GM21390 (cell line): ENCODE measurements around the gene SNCA.

Experiments used
- ATAC-seq: cut with Tn5 transposase; IDR thresholded peaks from one replicate; pipeline ENCODE4 v1.9.1; 2021; ENCODE audit not compliant: unreplicated experiment

SNCA gene

GRCh38 chr4:89814362-89814761, 22.6 kb downstream of the SNCA start:
- ATAC-seq = no peak

GRCh38 chr4:89813197-89813596, 23.8 kb downstream of the SNCA start:
- no peak for ATAC-seq

GRCh38 chr4:89807441-89808140, 29.4 kb downstream of the SNCA start:
- ATAC-seq = no peak

- no peak for ATAC-seq
These were observed 31.7 kb downstream of the SNCA start for GRCh38 chr4:89805297-89805696.

GRCh38 chr4:89803915-89804314, 33.0 kb downstream of the SNCA start:
- no peak for ATAC-seq

- ATAC-seq = no peak
These were observed 33.9 kb downstream of the SNCA start for GRCh38 chr4:89803036-89803435.

- no peak for ATAC-seq
These were observed 36.3 kb downstream of the SNCA start for GRCh38 chr4:89800527-89801103.

- no peak for ATAC-seq
These were observed 36.9 kb downstream of the SNCA start for GRCh38 chr4:89800012-89800516.

- no peak for ATAC-seq
These were observed 37.9 kb downstream of the SNCA start for GRCh38 chr4:89799071-89799470.

- ATAC-seq = no peak
These were observed 39.8 kb downstream of the SNCA start for GRCh38 chr4:89797117-89797516.

- ATAC-seq = no peak
These were observed 48.5 kb downstream of the SNCA start for GRCh38 chr4:89788206-89789072.

- ATAC-seq = no peak
These were observed 52.2 kb downstream of the SNCA start for GRCh38 chr4:89784686-89785231.

GRCh38 chr4:89781321-89781720, 55.6 kb downstream of the SNCA start:
- ATAC-seq = no peak

- ATAC-seq = no peak
These were observed 63.2 kb downstream of the SNCA start for GRCh38 chr4:89773805-89774204.

GRCh38 chr4:89769856-89770255, 67.1 kb downstream of the SNCA start:
- ATAC-seq = no peak

- ATAC-seq = no peak
These were observed 69.0 kb downstream of the SNCA start for GRCh38 chr4:89767924-89768323.

- ATAC-seq = no peak
These were observed 71.0 kb downstream of the SNCA start for GRCh38 chr4:89765966-89766365.

- no peak for ATAC-seq
These were observed 71.4 kb downstream of the SNCA start for GRCh38 chr4:89765528-89765927.

- no peak for ATAC-seq
These were observed 74.7 kb downstream of the SNCA start for GRCh38 chr4:89762311-89762710.

- no peak for ATAC-seq
These were observed 77.5 kb downstream of the SNCA start for GRCh38 chr4:89759426-89759825.

- ATAC-seq = no peak
These were observed 79.7 kb downstream of the SNCA start for GRCh38 chr4:89757154-89757719.
